Activated CD4-positive, alpha-beta T cell treated with anti-CD3 and anti-CD28 coated beads, Interleukin-2, amount 50 U/mL, for 24 hours (primary cell): ENCODE results near the gene ACOX1.

Experiments
- DNase-seq, 2 donors: peaks; one replicate each; pipeline ENCODE4 v3.0.0-alpha.2; 2020; ENCODE audit warnings: low read depth in 1 of 2, low spot score in 1 of 2

Gene ACOX1

GRCh38 chr17:75892556-75893224, 86.3 kb downstream of the ACOX1 start:
- no peak for DNase-seq

- no peak for DNase-seq
Measured at GRCh38 chr17:75891605-75892555, 87.1 kb downstream of the ACOX1 start.
